Peyer's patch (tissue), 4 donors: ENCODE data around the gene EDN3. TPM values are rescaled to one million over a fixed set of nuclear protein-coding genes. Genes with fewer than 3 reads are reported as not detected.
A peak's percentile ranks its signal among the peaks of the same experiment; 100 is the strongest.

Experiments
- DNase-seq, 3 donors: peaks; one replicate each; pipeline ENCODE4 v3.0.0-alpha.2; 2017 to 2019
- H3K27ac ChIP-seq, 4 donors: fragments of 200-600 bp; sonication (generic); one replicate each; pipeline ENCODE4 v1.5.1; 2016 to 2019
- H3K27me3 ChIP-seq, 2 donors: fragments of 200-600 bp; sonication (generic); one replicate each; pipeline ENCODE4 v1.5.1; 2019
- H3K36me3 ChIP-seq, 3 donors: fragments of 200-600 bp; sonication (generic); one replicate each; pipeline ENCODE4 v1.5.1; 2016 to 2019
- H3K4me1 ChIP-seq, 4 donors: fragments of 200-600 bp; sonication (generic); one replicate each; pipeline ENCODE4 v1.5.1; 2016 to 2019
- H3K4me3 ChIP-seq, 4 donors: fragments of 200-600 bp; sonication (generic); 1 replicate in 3 of 4; 2 replicates in 1 of 4; pipeline ENCODE4 v1.5.1; 2016 to 2019; ENCODE audit warnings: mild to moderate bottlenecking in 1 of 4
- H3K9me3 ChIP-seq, 4 donors: fragments of 200-600 bp; sonication (generic); one replicate each; pipeline ENCODE4 v1.5.1; 2016 to 2019; ENCODE audit warnings: mild to moderate bottlenecking in 1 of 4
- CTCF ChIP-seq, 6 experiments: fragments of 450-650 bp in 4 of 6; fragments of 200-600 bp in 2 of 6; sonication (generic) in 1 of 6; IDR thresholded peaks; one replicate each; pipeline ENCODE4 v1.5.1; 2017 to 2019; ENCODE audit warnings: antibody characterized with exemption in 6 of 6, mild to moderate bottlenecking in 3 of 6, moderate library complexity in 1 of 6
- POLR2A ChIP-seq, 2 donors: fragments of 450-650 bp; IDR thresholded peaks; one replicate each; pipeline ENCODE4 v1.5.1; 2017; ENCODE audit warnings: antibody characterized with exemption in 2 of 2, mild to moderate bottlenecking in 2 of 2, moderate library complexity in 2 of 2
- total RNA-seq, 4 donors: library from RNA; depleted of rRNA; stranded (reverse); fragments of >200 nt; gene quantifications; one replicate each; pipeline ENCODE4 v1.1.0, GENCODE V29; 2016

The EDN3 gene
- total RNA-seq, 4 donors from 2014 or later, result 6.6 to 112 (median 63.9) TPM

DNA sequence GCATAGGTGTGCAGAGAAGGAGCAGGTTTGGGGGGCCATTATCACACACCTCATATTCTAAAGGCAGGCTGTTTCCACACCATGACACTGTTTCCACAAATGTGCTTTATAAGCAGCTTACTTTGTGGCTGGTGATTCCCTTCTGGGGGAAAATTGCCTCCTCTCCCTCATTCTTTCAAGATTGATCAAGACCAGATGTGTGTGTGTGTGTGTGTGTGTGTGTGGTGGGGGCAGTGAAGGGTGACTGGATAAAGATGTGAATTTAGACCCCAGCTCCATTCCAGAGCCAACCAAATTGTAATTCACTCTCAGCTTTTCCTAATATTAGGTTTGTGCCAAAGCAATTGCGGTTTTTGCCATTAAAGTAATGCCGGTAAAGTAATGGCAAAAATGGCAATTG, 45.6 kb downstream of the EDN3 start:
- Histone ChIP-seq H3K36me3 (no peaks in the 10 kb centered on the region), H3K4me1 (no peaks in the 10 kb centered on the region), H3K9me3 (no peaks in the 10 kb centered on the region), H3K27ac (no peak overlapping the region), H3K27me3 (no peaks in the 10 kb centered on the region), H3K4me3 (no peak overlapping the region)
- no peak for TF ChIP-seq CTCF (IDR thresholded peaks at IDR 0.05)
- no peak for TF ChIP-seq POLR2A (IDR thresholded peaks at IDR 0.05)
- no peak for DNase-seq

DNA sequence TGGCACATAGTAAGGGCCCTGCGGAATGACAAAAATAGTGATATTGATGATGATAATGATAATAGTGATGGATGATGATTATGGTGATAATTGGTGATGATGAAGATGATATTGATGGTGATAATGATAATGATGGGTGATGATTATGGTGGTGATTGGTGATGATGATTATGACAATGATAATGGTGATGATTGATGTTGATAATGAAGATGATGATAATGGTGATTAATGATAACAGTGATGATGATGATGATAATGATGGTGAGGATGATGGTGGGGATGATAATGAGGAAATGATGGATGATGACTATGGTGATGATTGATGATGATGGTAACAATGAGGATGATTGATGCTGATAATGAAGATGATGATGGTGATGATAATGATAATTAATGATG, 48.9 kb downstream of the EDN3 start:
- no peaks in the 10 kb centered on the region for H3K36me3 ChIP-seq
- H3K27ac ChIP-seq, result no peak overlapping the region
- no peaks in the 10 kb centered on the region for H3K27me3 ChIP-seq
- H3K4me1 ChIP-seq, result no peaks in the 10 kb centered on the region
- H3K9me3 ChIP-seq, result no peaks in the 10 kb centered on the region
- no peak for DNase-seq
- TF ChIP-seq POLR2A (IDR thresholded peaks at IDR 0.05) (no peak), CTCF (IDR thresholded peaks at IDR 0.05) (no peak)
- H3K4me3 ChIP-seq, result no peak overlapping the region

GRCh38 chr20:59350330-59351156, 50.1 kb downstream of the EDN3 start:
- no peaks in the 10 kb centered on the region for H3K9me3 ChIP-seq
- TF ChIP-seq CTCF (IDR thresholded peaks at IDR 0.05) (no peak), POLR2A (IDR thresholded peaks at IDR 0.05) (no peak)
- H3K4me3 ChIP-seq, result no peak overlapping the region
- no peaks in the 10 kb centered on the region for H3K36me3 ChIP-seq
- DNase-seq, result no peak
- H3K4me1 ChIP-seq, result no peaks in the 10 kb centered on the region
- H3K27ac ChIP-seq, result peak overlapping the region in 1 of 4 donors; percentile 11
- H3K27me3 ChIP-seq, result no peaks in the 10 kb centered on the region

DNA sequence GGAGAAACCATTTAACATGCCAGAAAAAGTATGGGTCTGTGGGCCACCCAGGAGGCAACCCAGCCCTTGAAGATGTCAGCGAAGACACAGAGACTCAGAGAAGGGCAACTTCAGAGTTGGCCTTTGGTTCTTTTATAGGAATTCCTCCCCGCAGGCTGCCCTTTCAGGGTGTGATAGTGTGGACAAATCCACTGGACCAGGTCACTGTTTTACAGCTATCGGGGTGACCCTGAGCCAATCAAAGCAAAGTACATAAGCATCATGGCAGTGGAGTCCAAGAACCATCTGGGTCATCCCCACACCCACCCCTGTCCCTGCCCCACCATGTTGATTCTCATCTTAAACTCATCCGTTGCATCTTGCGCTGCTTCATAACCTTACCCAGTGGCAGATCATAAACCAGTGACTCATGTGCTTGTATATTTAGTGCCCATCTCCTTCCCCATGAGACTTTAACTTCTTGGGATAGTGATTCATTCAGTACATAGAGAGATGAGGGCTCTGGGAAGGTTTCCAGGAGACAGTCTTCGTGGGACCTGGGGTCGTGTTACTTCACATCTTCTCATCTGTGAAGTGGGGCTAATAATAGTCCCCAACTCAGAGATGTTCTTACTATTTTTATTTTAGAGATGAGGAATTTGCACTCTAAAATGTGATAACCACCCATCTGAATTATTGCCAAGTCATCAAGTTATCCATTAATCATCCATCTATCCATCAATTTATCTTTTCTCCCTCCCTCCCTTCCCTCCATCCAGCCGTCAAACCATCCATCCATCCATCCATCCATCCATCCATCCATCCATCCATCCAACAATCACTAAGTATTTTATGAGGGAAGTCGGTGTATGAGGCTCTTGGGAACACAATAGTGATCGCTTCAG, 51.0 kb downstream of the EDN3 start:
- H3K4me3 ChIP-seq, result no peak overlapping the region
- DNase-seq, result peak in 1 of 3 donors; percentile 60
- peak overlapping the region in 1 of 4 donors; percentile 11 for H3K27ac ChIP-seq
- no peaks in the 10 kb centered on the region for H3K9me3 ChIP-seq
- no peaks in the 10 kb centered on the region for H3K27me3 ChIP-seq
- TF ChIP-seq CTCF (IDR thresholded peaks at IDR 0.05), result no peak
- TF ChIP-seq POLR2A (IDR thresholded peaks at IDR 0.05), result no peak
- no peaks in the 10 kb centered on the region for H3K4me1 ChIP-seq
- no peaks in the 10 kb centered on the region for H3K36me3 ChIP-seq

GRCh38 chr20:59352541-59352940, 52.1 kb downstream of the EDN3 start:
- no peaks in the 10 kb centered on the region for H3K4me1 ChIP-seq
- H3K27me3 ChIP-seq, result no peaks in the 10 kb centered on the region
- TF ChIP-seq CTCF (IDR thresholded peaks at IDR 0.05) (no peak), POLR2A (IDR thresholded peaks at IDR 0.05) (no peak)
- H3K4me3 ChIP-seq, result no peak overlapping the region
- no peak overlapping the region for H3K27ac ChIP-seq
- no peaks in the 10 kb centered on the region for H3K36me3 ChIP-seq
- no peaks in the 10 kb centered on the region for H3K9me3 ChIP-seq
- DNase-seq, result no peak
